Esophagus squamous epithelium (tissue), 5 donors: ENCODE results near the gene ABO. TPM values are rescaled to one million over a fixed set of nuclear protein-coding genes. Genes with fewer than 3 reads are reported as not detected.
A peak's percentile ranks its signal among the peaks of the same experiment; 100 is the strongest.

ENCODE experiments used
- DNase-seq: peaks from one replicate; lab custom pipeline; 2025; lab: John Stamatoyannopoulos, UW
- H3K27ac ChIP-seq, 4 donors: fragments of 200-600 bp; sonication (generic); one replicate each; pipeline ENCODE4 v1.5.1; 2016 to 2019; ENCODE audit warnings: mild to moderate bottlenecking in 1 of 4
- H3K27me3 ChIP-seq, 4 donors: fragments of 200-600 bp; sonication (generic); 1 replicate in 3 of 4; 2 replicates in 1 of 4; pipeline versions ENCODE4 v1.5.1 to v1.6.0; 2017 to 2021; ENCODE audit warnings: antibody characterized with exemption in 1 of 4
- H3K36me3 ChIP-seq, 3 donors: fragments of 200-600 bp; sonication (generic); one replicate each; pipeline ENCODE4 v1.5.1; 2016 to 2019
- H3K4me1 ChIP-seq, 3 donors: fragments of 200-600 bp; sonication (generic); one replicate each; pipeline ENCODE4 v1.5.1; 2017 to 2019
- H3K4me3 ChIP-seq, 4 donors: fragments of 200-600 bp; sonication (generic); 1 replicate in 3 of 4; 2 replicates in 1 of 4; pipeline ENCODE4 v1.5.1; 2016 to 2019; ENCODE audit warnings: mild to moderate bottlenecking in 2 of 4, moderate library complexity in 1 of 4
- H3K9me3 ChIP-seq, 3 donors: fragments of 200-600 bp; sonication (generic); one replicate each; pipeline ENCODE4 v1.5.1; 2016 to 2019
- CTCF ChIP-seq, 6 experiments: fragments of 450-650 bp in 4 of 6; fragments of 200-600 bp in 2 of 6; sonication (generic) in 2 of 6; IDR thresholded peaks; one replicate each; pipeline ENCODE4 v1.5.1; 2016 to 2019; ENCODE audit warnings: antibody characterized with exemption in 6 of 6, mild to moderate bottlenecking in 4 of 6, moderate library complexity in 4 of 6
- POLR2A ChIP-seq, 4 donors: fragments of 450-650 bp; IDR thresholded peaks; one replicate each; pipeline ENCODE4 v1.6.1; 2017; ENCODE audit warnings: antibody characterized with exemption in 4 of 4, mild to moderate bottlenecking in 4 of 4, moderate library complexity in 3 of 4
- WGBS, 2 donors: methylation state at CpG; one replicate each; pipeline ENCODE4 v1.1.5; 2018; 5-methylcytosine and 5-hydroxymethylcytosine counted together
- intact Hi-C: fragments of 100-400 bp; cut with DNase I; formaldehyde crosslinking; loops from one replicate; pipeline ENCODE4 v1.15.0; 2022
- total RNA-seq, 4 donors: library from RNA; depleted of rRNA; stranded (reverse); fragments of >200 nt; gene quantifications; one replicate each; pipeline ENCODE4 v1.1.0, GENCODE V29; 2016
- donor health status: DM: yes; HTN: yes; CAD: no.

Gene ABO
- total RNA-seq, 4 donors from 2014 or later: 3.4 to 48.8 (median 8.2) TPM

GRCh38 chr9:133250741-133251170 is 24.2 kb downstream of the ABO start:
- peaks cover 0 to 6% (median 0%) of the 10 kb centered on the region in 4 donors for H3K27me3 ChIP-seq
- WGBS, 2 donors: 51 to 73% methylated on average over 4 to 5 of the region's 5 CpGs
- intact Hi-C loops: no loop called here
- no peak overlapping the region for H3K4me3 ChIP-seq
- TF ChIP-seq CTCF (IDR thresholded peaks at IDR 0.05) (no peak), POLR2A (IDR thresholded peaks at IDR 0.05) (no peak)
- H3K9me3 ChIP-seq: no peaks in the 10 kb centered on the region
- H3K27ac ChIP-seq: peak overlapping the region; percentile 34 to 88 (median 83)
- no peak for DNase-seq
- peaks cover 0 to 4% (median 0%) of the 10 kb centered on the region in 3 donors for H3K36me3 ChIP-seq
- peaks cover 5 to 61% (median 30%) of the 10 kb centered on the region in 3 donors for H3K4me1 ChIP-seq

GRCh38 chr9:133249337-133249736 is 25.7 kb downstream of the ABO start:
- no peak overlapping the region for H3K4me3 ChIP-seq
- intact Hi-C loops: no loop called here
- TF ChIP-seq CTCF (IDR thresholded peaks at IDR 0.05): no peak
- no peak for TF ChIP-seq POLR2A (IDR thresholded peaks at IDR 0.05)
- no peaks in the 10 kb centered on the region for H3K9me3 ChIP-seq
- no peak for DNase-seq
- no peak overlapping the region for H3K27ac ChIP-seq
- 88 to 89% methylated on average over 1 of the region's 1 CpG for WGBS, 2 donors
- peaks cover 5 to 61% (median 30%) of the 10 kb centered on the region in 3 donors for H3K4me1 ChIP-seq
- peaks cover 0 to 6% (median 0%) of the 10 kb centered on the region in 4 donors for H3K27me3 ChIP-seq
- H3K36me3 ChIP-seq: no peaks in the 10 kb centered on the region

- H3K27me3 ChIP-seq: peaks cover 0 to 6% (median 0%) of the 10 kb centered on the region in 4 donors
- intact Hi-C loops: no loop called here
These were observed 26.2 kb downstream of the ABO start for GRCh38 chr9:133248726-133249295.

GRCh38 chr9:133247632-133248031 is 27.4 kb downstream of the ABO start:
- Histone ChIP-seq H3K9me3 (no peaks in the 10 kb centered on the region), H3K36me3 (no peaks in the 10 kb centered on the region), H3K27me3 (peaks cover 0 to 7% (median 0%) of the 10 kb centered on the region in 4 donors), H3K27ac (no peak overlapping the region), H3K4me3 (no peak overlapping the region), H3K4me1 (peaks cover 5 to 44% (median 18%) of the 10 kb centered on the region in 3 donors)
- DNase-seq: no peak
- TF ChIP-seq POLR2A (IDR thresholded peaks at IDR 0.05): no peak
- no peak for TF ChIP-seq CTCF (IDR thresholded peaks at IDR 0.05)
- intact Hi-C loops: no loop called here
- 40 to 60% methylated on average over 1 of the region's 6 CpGs for WGBS, 2 donors

More at GRCh38 chr9:133248726-133249295, 26.2 kb downstream of the ABO start:
- Histone ChIP-seq H3K4me3 (no peak overlapping the region), H3K4me1 (peaks cover 5 to 56% (median 27%) of the 10 kb centered on the region in 3 donors), H3K9me3 (no peaks in the 10 kb centered on the region), H3K36me3 (no peaks in the 10 kb centered on the region), H3K27ac (no peak overlapping the region)
- DNase-seq: no peak
- TF ChIP-seq POLR2A (IDR thresholded peaks at IDR 0.05) (no peak), CTCF (IDR thresholded peaks at IDR 0.05) (no peak)
- 74 to 90% methylated on average over 7 of the region's 8 CpGs for WGBS, 2 donors

- peaks cover 0 to 12% (median 0%) of the 10 kb centered on the region in 4 donors for H3K27me3 ChIP-seq
- no peaks in the 10 kb centered on the region for H3K36me3 ChIP-seq
- no peak overlapping the region for H3K27ac ChIP-seq
- peaks cover 5 to 38% (median 14%) of the 10 kb centered on the region in 3 donors for H3K4me1 ChIP-seq
- H3K9me3 ChIP-seq: no peaks in the 10 kb centered on the region
- DNase-seq: no peak
- intact Hi-C loops: no loop called here
- 81% methylated on average over 3 of the region's 6 CpGs; no CpG with 5 or more reads in 1 of the 2 donors for WGBS, 2 donors
- H3K4me3 ChIP-seq: no peak overlapping the region
- no peak for TF ChIP-seq POLR2A (IDR thresholded peaks at IDR 0.05)
- no peak for TF ChIP-seq CTCF (IDR thresholded peaks at IDR 0.05)
These were observed 28.0 kb downstream of the ABO start for GRCh38 chr9:133246991-133247390.
